Immature natural killer cell (primary cell): ENCODE measurements around the gene CCL2. TPM values are rescaled to one million over a fixed set of nuclear protein-coding genes. Genes with fewer than 3 reads are reported as not detected.
"Not testable (repeated sequence)": the region's sequence is repeated elsewhere in the genome, so short reads cannot be mapped to it uniquely, and the experiment has no call there.

ENCODE experiments used
- DNase-seq, 3 donors: peaks; one replicate each; pipeline ENCODE4 v3.0.0; 2022; ENCODE audit warnings: mixed read lengths in 1 of 3
- H3K27ac Mint-ChIP-seq, 6 donors: one replicate each; pipeline ENCODE4 v1.8.0; 2020; ENCODE audit warnings: mixed read lengths in 6 of 6, mild to moderate bottlenecking in 5 of 6, inconsistent platforms in 4 of 6, moderate library complexity in 3 of 6
- H3K27me3 Mint-ChIP-seq, 3 donors: one replicate each; pipeline ENCODE4 v1.8.0; 2020 to 2021; ENCODE audit warnings: low read depth in 3 of 3, mild to moderate bottlenecking in 3 of 3, mixed read lengths in 3 of 3, moderate library complexity in 3 of 3, inconsistent platforms in 1 of 3
- H3K36me3 Mint-ChIP-seq, 3 donors: one replicate each; pipeline ENCODE4 v1.8.0; 2020; ENCODE audit warnings: mixed read lengths in 3 of 3, inconsistent platforms in 2 of 3, mild to moderate bottlenecking in 2 of 3
- H3K4me1 Mint-ChIP-seq, 2 donors: one replicate each; pipeline ENCODE4 v1.8.0; 2020; ENCODE audit warnings: inconsistent platforms in 2 of 2, mild to moderate bottlenecking in 2 of 2, mixed read lengths in 2 of 2, moderate library complexity in 1 of 2
- H3K4me3 Mint-ChIP-seq, 5 donors: one replicate each; pipeline ENCODE4 v1.8.0; 2020; ENCODE audit warnings: mild to moderate bottlenecking in 5 of 5, mixed read lengths in 5 of 5, inconsistent platforms in 3 of 5, moderate library complexity in 3 of 5
- H3K9me3 Mint-ChIP-seq, 6 donors: one replicate each; pipeline ENCODE4 v1.8.0; 2020; ENCODE audit warnings: mild to moderate bottlenecking in 6 of 6, mixed read lengths in 6 of 6, inconsistent platforms in 4 of 6, moderate library complexity in 3 of 6
- polyA plus RNA-seq, 3 donors: library from polyadenylated mRNA; unstranded; fragments of 300-500 nt; fragmentation: Illumina TruSeq; gene quantifications; one replicate each; pipeline ENCODE4 v1.2.3, GENCODE V29; 2021

Gene CCL2
- polyA plus RNA-seq, 3 donors from 2014 or later, result 0.51 TPM; not detected in 2

- H3K27me3 Mint-ChIP-seq, H3K27ac Mint-ChIP-seq, H3K36me3 Mint-ChIP-seq, H3K4me3 Mint-ChIP-seq, H3K4me1 Mint-ChIP-seq, DNase-seq: not testable (repeated sequence)
- peaks cover 0 to 13% (median 3%) of the 10 kb centered on the region in 6 donors for H3K9me3 Mint-ChIP-seq
Measured at GRCh38 chr17:34227293-34227692, 27.8 kb upstream of the CCL2 start.

GRCh38 chr17:34227707-34228106, 27.4 kb upstream of the CCL2 start:
- DNase-seq, result no peak
- Mint-ChIP-seq H3K27ac (no peak overlapping the region), H3K36me3 (no peaks in the 10 kb centered on the region), H3K27me3 (peaks cover 0 to 9% (median 4%) of the 10 kb centered on the region in 3 donors), H3K9me3 (peaks cover 0 to 13% (median 3%) of the 10 kb centered on the region in 6 donors), H3K4me1 (no peaks in the 10 kb centered on the region), H3K4me3 (no peak overlapping the region)

GRCh38 chr17:34228781-34229180, 26.3 kb upstream of the CCL2 start:
- H3K9me3 Mint-ChIP-seq, result peaks cover 0 to 13% (median 3%) of the 10 kb centered on the region in 6 donors
- no peak overlapping the region for H3K4me3 Mint-ChIP-seq
- no peaks in the 10 kb centered on the region for H3K36me3 Mint-ChIP-seq
- no peak overlapping the region for H3K27ac Mint-ChIP-seq
- H3K27me3 Mint-ChIP-seq, result peaks cover 0 to 11% (median 8%) of the 10 kb centered on the region in 3 donors
- H3K4me1 Mint-ChIP-seq, result no peaks in the 10 kb centered on the region
- no peak for DNase-seq

GRCh38 chr17:34230342-34230741, 24.7 kb upstream of the CCL2 start:
- H3K4me3 Mint-ChIP-seq, result no peak overlapping the region
- peaks cover 0 to 13% (median 3%) of the 10 kb centered on the region in 6 donors for H3K9me3 Mint-ChIP-seq
- no peaks in the 10 kb centered on the region for H3K4me1 Mint-ChIP-seq
- peaks cover 0 to 10% (median 8%) of the 10 kb centered on the region in 3 donors for H3K27me3 Mint-ChIP-seq
- H3K27ac Mint-ChIP-seq, result no peak overlapping the region
- H3K36me3 Mint-ChIP-seq, result no peaks in the 10 kb centered on the region
- DNase-seq, result no peak

- Mint-ChIP-seq H3K9me3 (peaks cover 0 to 3% (median under 1%) of the 10 kb centered on the region in 6 donors), H3K4me1 (no peaks in the 10 kb centered on the region), H3K27ac (no peak overlapping the region), H3K27me3 (peaks cover 2 to 11% (median 7%) of the 10 kb centered on the region in 3 donors), H3K4me3 (no peak overlapping the region), H3K36me3 (no peaks in the 10 kb centered on the region)
- no peak for DNase-seq
Measured at GRCh38 chr17:34234616-34235015, 20.5 kb upstream of the CCL2 start.

- H3K27ac Mint-ChIP-seq, result no peak overlapping the region
- H3K9me3 Mint-ChIP-seq, result no peaks in the 10 kb centered on the region
- DNase-seq, result no peak
- H3K4me3 Mint-ChIP-seq, result no peak overlapping the region
- H3K27me3 Mint-ChIP-seq, result peaks cover 2 to 15% (median 8%) of the 10 kb centered on the region in 3 donors
- H3K36me3 Mint-ChIP-seq, result no peaks in the 10 kb centered on the region
- no peaks in the 10 kb centered on the region for H3K4me1 Mint-ChIP-seq
Measured at GRCh38 chr17:34235389-34236028, 19.6 kb upstream of the CCL2 start.

- no peaks in the 10 kb centered on the region for H3K36me3 Mint-ChIP-seq
- H3K4me3 Mint-ChIP-seq, result no peak overlapping the region
- peaks cover 2 to 11% (median 10%) of the 10 kb centered on the region in 3 donors for H3K27me3 Mint-ChIP-seq
- no peak for DNase-seq
- H3K9me3 Mint-ChIP-seq, result no peaks in the 10 kb centered on the region
- H3K27ac Mint-ChIP-seq, result no peak overlapping the region
- no peaks in the 10 kb centered on the region for H3K4me1 Mint-ChIP-seq
Measured at GRCh38 chr17:34236281-34236892, 18.7 kb upstream of the CCL2 start.

- Mint-ChIP-seq H3K4me1 (no peaks in the 10 kb centered on the region), H3K4me3 (no peak overlapping the region), H3K27me3 (peaks cover 2 to 10% (median 9%) of the 10 kb centered on the region in 3 donors), H3K36me3 (no peaks in the 10 kb centered on the region), H3K27ac (peak overlapping the region in 1 of 6 donors; percentile 78), H3K9me3 (no peaks in the 10 kb centered on the region)
- DNase-seq, result no peak
Measured at GRCh38 chr17:34237458-34237857, 17.6 kb upstream of the CCL2 start.

GRCh38 chr17:34241062-34241461, 14.0 kb upstream of the CCL2 start:
- DNase-seq, result no peak
- Mint-ChIP-seq H3K4me1 (no peaks in the 10 kb centered on the region), H3K27me3 (peaks cover 2 to 6% (median 5%) of the 10 kb centered on the region in 3 donors), H3K9me3 (no peaks in the 10 kb centered on the region), H3K4me3 (no peak overlapping the region), H3K36me3 (no peaks in the 10 kb centered on the region), H3K27ac (no peak overlapping the region)

GRCh38 chr17:34242587-34243363, 12.3 kb upstream of the CCL2 start:
- no peak overlapping the region for H3K27ac Mint-ChIP-seq

GRCh38 chr17:34243364-34244320, 11.4 kb upstream of the CCL2 start:
- no peak for DNase-seq
- no peaks in the 10 kb centered on the region for H3K4me1 Mint-ChIP-seq
- H3K36me3 Mint-ChIP-seq, result no peaks in the 10 kb centered on the region
- H3K9me3 Mint-ChIP-seq, result no peaks in the 10 kb centered on the region
- H3K27ac Mint-ChIP-seq, result no peak overlapping the region
- H3K4me3 Mint-ChIP-seq, result no peak overlapping the region
- H3K27me3 Mint-ChIP-seq, result peaks cover 3 to 5% (median 3%) of the 10 kb centered on the region in 3 donors

More at GRCh38 chr17:34242587-34243363, 12.3 kb upstream of the CCL2 start:
- DNase-seq, result no peak
- Mint-ChIP-seq H3K27me3 (peaks cover 2 to 5% (median 3%) of the 10 kb centered on the region in 3 donors), H3K9me3 (no peaks in the 10 kb centered on the region), H3K36me3 (no peaks in the 10 kb centered on the region), H3K4me1 (no peaks in the 10 kb centered on the region), H3K4me3 (no peak overlapping the region)

GRCh38 chr17:34245351-34245905, 9.7 kb upstream of the CCL2 start:
- DNase-seq, result no peak
- no peaks in the 10 kb centered on the region for H3K36me3 Mint-ChIP-seq
- no peak overlapping the region for H3K4me3 Mint-ChIP-seq
- no peak overlapping the region for H3K27ac Mint-ChIP-seq
- peaks cover 0 to 3% (median 2%) of the 10 kb centered on the region in 3 donors for H3K27me3 Mint-ChIP-seq
- H3K4me1 Mint-ChIP-seq, result no peaks in the 10 kb centered on the region
- H3K9me3 Mint-ChIP-seq, result no peaks in the 10 kb centered on the region

GRCh38 chr17:34246446-34246845, 8.6 kb upstream of the CCL2 start:
- no peak for DNase-seq
- no peaks in the 10 kb centered on the region for H3K36me3 Mint-ChIP-seq
- H3K27me3 Mint-ChIP-seq, result peaks cover 0 to 2% (median 0%) of the 10 kb centered on the region in 3 donors
- no peaks in the 10 kb centered on the region for H3K4me1 Mint-ChIP-seq
- H3K4me3 Mint-ChIP-seq, result no peak overlapping the region
- H3K27ac Mint-ChIP-seq, result peak overlapping the region in 1 of 6 donors; percentile 36
- no peaks in the 10 kb centered on the region for H3K9me3 Mint-ChIP-seq
